NOMO-1 (cell line): ENCODE measurements around the gene CTCFL.
"Not testable (repeated sequence)": the region's sequence is repeated elsewhere in the genome, so short reads cannot be mapped to it uniquely, and the experiment has no call there.

ENCODE experiments used
- DNase-seq, 2 experiments: peaks; one replicate each; lab custom pipeline; 2025; ENCODE audit not compliant: unreplicated experiment in 2 of 2; lab: John Stamatoyannopoulos, UW

Gene CTCFL

DNA sequence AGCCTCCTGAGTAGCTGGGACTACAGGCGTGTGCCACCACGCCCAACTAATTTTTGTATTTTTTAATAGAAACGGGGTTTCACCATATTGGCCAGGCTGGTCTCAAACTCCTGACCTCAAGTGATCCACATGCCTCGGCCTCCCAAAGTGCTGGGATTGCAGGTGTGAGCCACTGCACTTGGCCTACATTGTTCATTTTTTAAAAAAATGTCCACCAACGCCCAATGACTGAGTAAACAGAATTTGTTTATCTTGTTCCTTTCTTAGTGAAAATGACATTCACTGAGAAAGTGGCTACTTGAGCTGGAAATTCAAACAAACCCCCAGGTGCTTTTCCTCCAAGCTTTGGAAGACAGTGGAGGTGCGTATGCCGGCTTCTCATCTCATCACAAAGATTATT, 13.2 kb downstream of the CTCFL start:
- not testable (repeated sequence) for DNase-seq

DNA sequence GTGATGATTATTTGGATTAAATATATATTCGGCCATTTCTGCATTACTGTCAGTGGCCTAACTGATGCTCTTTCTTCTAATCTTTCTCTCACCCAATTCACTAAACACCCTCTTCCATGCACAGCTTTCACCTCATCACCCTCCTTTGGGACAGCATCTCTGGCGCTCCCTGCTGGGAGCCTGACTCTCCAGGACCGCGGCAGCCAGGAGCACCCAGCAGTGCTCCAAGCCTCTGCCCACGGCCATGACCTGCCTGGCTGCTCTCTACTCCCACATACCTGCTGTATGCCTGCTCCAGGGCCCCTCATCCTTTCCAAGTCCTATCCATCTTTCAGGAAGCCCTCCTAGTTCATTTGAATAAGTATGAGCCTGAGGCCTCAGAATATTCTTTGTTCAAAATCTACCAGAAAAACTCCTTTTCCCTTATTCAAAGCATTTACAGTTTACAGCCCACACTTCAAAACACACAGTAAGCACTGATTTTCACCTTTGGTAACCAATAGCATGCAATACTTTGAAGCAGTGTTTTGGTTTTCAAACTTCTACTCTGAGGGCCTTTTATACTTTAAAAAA, 15.2 kb downstream of the CTCFL start:
- peak; percentile 1 to 2 for DNase-seq

DNA sequence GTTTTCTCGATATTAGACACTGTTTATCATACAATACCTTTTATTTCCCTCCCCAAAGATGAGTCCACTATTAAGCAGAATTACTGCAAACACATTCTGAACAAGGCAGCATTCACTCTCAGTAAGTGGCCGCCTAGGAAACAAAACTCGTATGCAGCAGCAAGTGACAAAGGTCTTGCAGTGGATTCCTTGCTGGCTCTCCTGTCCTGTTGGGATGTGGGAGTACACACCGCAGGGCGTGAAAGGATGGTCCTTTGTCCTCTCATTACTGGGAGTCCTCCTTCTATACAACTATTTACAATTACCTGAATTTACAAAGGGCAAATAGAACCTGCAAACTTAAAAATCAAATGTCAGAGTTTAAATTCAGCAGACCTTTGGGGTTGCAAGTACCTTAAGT, 16.1 kb downstream of the CTCFL start:
- no peak for DNase-seq

DNA sequence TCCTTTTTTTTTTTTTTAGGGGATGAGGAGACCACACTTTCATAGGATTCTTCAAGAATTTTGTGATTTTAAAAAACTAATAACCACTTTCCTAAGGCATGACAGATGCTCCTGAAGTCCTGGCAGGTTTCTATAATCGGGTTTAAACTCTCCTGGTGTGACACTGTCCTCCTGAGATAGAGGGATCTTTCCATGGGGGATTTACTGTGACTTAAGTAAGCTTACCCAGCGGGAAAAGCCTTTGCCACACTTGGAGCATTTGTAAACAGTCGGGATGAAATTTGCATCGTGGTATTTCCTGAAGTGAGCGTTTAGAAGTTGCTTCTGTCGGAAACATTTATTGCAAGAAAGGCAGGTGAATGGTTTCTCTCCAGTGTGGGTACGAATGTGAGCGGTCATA, 16.6 kb downstream of the CTCFL start:
- no peak for DNase-seq

DNA sequence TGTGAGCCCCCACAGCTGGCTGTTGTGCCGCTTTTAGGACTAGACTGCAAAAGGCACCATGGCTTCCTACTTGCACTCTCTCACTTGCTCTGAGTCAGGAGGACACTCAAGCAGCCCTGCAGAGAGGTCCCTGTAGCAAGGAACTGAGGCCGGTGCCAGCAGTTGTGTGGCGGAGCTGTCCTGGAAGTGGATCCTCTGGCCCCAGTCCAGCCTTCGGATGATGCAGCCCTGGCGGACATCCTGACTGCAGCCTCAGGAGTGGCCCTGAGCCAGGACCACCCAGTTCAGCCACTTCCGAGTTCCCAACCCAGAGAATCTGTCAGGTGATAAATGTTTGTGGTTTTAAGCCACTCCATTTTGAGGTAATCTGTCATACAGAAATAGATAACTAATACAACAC, 17.5 kb downstream of the CTCFL start:
- DNase-seq = no peak

DNA sequence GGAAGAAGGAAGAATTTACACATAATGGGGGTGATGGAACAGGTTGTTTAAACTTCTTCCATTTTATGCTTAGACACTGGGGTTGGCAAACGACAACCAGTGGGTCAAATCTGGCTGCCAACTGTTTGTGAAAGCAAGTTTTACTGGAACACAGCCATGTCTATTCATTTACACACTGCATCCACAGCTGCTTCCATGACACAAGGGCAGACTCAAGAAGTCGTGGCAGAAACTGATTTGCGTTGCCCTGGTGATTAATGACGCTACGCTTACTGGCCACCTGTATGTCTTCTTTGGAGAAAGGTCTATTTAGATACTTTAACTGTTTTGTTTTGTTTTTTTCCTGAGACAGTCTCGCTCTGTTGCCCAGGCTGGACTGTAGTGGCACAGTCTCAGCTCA, 19.0 kb downstream of the CTCFL start:
- no peak for DNase-seq

DNA sequence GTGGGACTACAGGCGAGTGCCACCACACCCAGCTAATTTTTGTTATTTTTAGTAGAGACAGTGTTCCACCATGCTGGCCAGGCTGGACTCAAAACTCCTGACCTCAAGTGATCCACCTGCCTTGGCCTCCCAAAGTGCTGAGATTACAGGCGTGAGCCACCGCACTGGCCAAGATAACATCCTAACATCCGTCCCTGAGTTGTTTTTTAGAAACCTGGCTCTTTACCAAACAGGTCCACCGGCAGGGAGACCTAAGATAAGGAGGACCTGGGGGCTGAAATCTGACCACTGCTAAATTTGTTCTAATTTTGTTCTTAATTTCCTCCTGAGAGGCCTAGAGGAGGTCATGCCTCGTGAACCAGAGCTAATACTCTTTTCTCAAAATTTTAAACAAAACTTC, 20.5 kb downstream of the CTCFL start:
- DNase-seq = no peak

DNA sequence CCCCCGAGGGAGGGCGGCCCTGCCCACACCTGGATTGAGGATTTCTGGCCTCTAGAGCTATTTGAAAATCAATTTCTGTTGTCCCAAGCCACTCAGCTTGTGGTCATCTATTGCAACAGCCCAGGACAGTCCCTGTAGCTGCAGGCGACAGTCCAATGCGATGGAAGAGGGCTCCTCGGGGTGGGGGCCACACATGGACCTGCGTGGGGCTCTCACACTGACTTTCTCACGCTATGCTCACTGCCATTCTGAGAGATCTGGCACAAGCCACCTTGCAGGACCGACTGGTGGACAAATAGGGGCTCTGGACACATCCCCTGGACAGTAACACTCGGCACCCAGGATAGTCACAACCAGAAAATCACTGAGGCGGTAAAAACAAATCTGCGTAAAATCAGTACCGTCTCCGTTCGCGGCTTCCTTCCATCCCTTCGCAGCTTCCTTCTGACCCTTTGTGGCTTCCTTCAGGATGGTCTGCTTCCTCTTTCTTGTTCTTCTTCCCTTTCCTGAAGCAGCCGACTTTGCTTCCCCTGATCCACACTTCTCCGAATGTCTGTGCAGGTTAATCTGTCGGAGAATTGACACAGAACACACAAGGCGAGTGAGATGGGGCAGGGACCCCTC, 21.8 kb downstream of the CTCFL start:
- DNase-seq = peak; percentile 30 to 76

DNA sequence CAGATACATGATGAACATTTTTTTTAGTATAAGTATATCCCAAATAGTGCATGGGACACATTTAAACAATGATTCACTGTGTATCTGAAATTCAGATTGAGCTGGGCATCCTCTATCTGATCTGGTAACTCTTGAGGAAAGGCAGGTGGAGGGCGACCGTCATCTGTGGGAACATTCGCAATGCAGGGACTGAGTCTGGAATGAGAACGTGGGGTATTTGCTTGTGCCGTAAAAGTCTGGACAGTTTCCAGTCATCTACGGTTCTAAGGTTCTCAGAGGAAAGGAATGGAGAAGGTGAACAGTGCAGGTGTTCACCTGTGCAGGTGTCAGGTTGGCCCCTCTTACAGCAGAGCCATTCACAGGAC, 22.6 kb downstream of the CTCFL start:
- DNase-seq = no peak

DNA sequence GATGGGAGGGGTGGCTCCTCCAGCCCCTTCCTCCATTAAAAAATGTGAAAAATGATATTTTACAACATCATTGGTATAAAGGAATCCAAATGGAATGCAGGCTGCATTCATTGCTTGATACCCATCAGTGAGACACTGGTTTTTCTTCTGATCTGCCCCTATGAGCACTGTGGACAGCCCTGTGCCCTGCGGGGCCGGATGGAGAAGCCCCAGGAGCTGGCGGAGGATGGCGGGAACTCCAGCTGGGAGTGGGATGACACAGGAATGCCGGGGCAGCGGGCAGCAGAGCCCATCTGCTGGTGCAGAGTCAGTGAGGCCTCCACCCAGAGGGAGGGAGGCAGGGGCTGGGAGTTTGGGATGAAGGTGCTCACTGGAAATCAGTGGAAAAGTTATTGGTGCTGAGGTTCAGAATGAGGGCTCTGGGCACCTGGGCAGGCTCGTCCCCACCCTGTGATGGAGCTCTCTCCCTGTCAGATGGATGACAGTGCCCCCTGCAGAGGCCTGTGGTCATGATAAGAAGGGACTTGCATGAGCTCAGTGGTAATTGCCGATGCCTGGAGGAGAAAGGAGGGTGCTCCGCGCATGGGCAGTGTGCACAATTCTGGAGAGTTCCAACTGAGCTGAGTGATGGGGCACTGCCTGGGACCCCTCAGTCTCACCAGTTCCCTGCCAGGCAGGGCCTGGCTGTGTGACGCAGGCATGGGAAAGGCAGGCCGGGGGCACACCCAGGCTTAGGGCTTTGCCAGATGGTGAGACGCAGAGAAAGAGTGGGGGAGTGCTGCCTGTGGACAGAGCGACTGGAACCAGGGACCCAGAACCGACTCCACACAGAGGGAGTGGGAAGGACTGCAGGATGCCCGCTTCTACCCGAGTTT, 23.2 kb downstream of the CTCFL start:
- no peak for DNase-seq

DNA sequence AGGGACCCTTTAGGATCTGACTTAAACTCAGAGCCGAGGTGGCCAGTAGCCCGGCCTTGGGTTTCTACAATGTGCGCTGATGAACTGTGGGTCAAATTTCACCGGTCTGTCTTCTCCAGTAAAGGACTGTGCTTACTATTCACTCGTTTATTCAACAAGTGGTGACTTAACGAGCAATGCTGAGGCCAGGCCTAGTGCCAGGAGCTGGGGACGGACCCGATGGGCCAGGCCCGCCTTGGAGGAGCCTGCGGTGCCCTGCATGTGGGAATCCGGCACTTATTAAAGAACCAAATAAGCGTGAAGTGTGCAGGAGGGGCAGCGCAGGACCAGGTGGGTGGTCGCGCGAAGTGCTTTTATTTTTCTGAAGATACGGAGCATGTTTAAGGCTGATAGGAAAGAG, 24.0 kb downstream of the CTCFL start:
- DNase-seq = no peak

DNA sequence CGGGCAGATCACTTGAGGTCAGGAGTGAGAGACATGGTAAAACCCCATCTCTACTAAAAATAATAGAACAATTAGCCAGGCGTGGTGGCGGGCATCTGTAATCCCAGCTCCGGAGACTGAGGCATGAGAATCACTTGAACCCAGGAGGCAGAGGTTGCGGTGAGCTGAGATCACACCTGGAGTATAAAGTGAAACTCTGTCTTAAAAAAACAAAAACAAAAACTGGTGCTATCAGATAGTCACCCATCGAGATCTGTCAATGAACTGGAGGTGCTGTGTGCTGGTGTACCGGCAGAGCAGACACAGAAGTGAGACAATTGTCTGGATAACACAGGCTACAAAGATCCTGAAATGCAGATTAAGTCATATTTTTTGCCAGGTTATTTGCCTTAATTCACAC, 24.7 kb downstream of the CTCFL start:
- no peak for DNase-seq

DNA sequence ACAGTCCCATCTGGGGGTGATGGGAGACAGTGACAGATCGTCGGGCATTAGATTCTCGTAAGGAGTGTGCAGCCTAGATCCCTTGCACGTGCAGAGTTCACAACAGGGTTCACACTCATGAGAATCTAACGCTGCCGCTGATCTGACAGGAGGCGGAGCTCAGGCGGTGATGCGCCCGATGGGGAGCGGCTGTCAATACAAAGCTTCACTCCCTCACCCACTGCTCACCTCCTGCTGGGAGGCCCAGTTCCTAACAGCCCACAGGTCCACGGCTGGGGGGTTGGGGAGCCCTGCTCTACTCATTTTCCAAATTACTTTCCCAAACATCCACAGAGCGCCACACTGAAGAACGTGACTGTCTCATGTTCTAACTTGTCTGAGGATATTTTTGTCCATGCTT, 25.3 kb downstream of the CTCFL start:
- DNase-seq = no peak

DNA sequence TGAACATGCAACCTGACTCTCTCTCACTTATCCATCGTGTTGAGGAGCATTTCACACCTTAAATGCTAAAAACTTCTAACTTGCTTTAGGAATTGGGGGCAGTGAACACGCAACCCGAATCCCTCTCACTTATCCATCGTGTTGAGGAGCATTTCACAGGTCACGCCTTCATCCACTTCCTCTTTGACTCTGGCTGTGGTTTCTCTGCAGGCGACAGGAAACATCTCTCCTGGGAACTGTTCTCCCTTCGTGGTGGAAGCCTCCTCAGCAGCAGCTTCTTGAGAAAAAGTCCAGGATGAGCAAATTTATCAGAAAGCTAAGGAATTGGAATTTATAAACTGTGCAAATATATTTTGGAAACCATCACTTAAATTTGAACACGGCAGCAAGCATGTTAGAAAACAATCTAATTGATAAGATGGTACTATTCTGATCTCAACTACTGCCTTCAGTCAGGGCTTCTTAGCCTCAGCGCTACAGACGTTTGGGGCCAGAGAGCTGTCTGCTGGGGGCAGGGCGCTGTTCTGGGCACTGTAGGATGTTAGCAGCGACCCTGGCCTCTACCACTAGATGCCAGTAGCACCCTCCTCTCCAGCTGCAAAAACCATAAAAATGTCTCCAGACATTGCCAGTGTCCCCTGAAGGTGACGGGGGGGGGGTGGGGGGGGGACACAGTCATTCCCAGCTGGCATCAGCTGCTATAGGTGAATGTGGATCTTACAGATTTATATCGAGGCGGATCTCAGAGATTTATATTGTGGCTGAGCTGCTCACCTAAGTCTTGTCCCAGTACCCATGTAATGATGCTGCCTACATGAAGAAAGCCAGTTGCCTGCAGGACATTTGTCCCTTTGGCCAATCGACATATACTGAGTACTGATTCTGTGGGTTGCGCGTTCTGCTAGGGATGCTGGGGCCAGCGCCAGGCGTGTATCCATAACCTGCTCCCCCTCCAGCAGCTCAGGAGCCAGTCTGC, 26.2 kb downstream of the CTCFL start:
- DNase-seq = peak; percentile 13 to 53

DNA sequence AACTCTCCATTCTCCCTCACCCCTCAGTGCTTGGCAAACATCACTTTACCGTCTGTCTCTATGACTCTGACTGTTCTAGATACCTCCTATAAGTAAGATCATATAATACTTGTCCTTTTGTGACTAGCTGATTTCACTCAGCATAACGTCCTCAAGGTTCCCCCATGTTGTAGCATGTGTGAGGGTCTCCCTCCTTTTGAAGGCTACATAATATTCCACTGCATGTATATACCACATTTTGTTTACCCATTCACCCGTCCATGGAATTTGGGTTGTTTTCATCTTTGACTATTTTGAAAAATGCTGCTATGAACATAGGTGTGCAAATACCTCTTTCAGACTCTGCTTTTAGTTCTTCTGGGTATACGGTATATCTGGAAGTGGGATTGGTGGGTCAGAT, 28.3 kb downstream of the CTCFL start:
- no peak for DNase-seq

DNA sequence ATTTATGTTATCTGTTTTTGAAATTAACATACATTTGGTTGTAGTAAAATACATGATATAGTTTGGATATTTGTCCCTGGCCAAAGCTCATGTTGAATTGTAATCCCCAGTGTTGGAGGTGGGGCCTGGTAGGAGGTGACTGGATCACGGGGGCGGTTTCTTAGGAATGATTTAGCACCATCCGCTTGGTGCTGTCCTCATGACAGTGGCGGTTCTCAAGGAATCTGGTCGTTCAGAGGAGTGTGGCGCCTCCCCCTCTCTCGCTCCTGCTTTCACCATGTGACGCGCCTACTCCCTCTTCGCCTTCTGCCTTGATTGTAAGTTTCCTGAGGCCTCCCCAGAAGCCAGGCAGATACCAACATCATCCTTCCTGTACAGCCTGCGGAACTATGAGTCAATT, 29.0 kb downstream of the CTCFL start:
- DNase-seq = no peak

DNA sequence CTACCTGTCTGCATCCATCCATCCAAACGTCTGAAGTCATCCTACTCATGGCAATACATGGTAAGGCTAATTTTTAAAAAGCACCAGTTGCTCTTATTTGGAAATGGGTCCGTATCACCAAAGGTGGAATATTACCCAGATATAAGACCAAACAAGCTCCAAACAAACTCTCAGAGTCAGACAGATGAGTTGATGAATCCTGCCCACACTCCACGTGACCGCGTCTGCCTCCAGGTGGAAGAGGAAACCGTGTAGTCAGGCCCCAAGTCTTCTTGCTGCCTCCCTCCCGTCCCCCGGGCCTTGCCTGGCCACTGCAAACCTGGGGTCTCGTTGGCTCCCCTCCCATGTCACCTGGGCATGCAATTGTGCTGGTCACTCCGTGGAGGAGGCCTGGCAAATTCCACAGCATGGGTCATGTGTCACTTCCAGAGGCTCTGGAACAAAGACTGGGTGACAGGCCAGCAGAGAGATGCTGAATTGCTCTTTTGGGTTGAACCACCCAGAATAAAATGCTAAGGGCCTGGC, 31.8 kb downstream of the CTCFL start:
- no peak for DNase-seq

DNA sequence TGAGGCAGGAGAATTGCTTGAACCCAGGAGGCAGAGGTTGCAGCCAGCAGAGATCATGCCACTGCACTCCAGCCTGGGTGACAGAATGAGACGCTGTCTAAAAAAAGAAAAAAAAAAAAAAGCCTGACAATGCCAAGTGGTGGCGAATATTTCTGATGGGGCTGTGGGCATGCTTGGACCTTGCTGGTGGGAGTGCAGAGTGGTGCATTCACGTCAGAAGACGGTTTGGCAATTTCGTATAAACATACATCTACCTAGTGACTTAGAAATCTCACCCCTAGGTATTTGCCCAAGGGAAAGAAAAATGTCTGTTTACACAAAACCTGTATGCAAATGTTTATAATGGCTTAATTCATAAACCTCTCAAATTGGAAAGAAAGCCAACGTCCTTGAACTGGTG, 33.6 kb downstream of the CTCFL start:
- no peak for DNase-seq

DNA sequence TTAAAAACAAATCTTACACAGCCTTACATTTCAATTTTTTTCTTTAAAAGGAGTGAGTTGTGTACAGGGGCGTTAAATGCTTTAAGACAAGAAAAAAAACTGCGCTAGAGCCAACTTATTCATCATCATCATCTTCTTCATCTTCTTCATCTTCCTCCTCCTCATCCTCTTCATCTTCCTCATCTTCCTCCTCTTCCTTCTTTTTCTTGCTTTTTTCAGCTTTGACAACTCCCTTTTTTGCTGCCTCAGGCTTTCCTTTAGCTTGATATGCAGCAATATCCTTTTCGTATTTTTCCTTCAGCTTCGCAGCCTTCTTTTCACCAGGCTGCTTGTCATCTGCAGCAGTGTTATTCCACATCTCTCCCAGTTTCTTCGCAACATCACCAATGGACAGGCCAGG, 36.7 kb downstream of the CTCFL start:
- DNase-seq = not testable (repeated sequence)

DNA sequence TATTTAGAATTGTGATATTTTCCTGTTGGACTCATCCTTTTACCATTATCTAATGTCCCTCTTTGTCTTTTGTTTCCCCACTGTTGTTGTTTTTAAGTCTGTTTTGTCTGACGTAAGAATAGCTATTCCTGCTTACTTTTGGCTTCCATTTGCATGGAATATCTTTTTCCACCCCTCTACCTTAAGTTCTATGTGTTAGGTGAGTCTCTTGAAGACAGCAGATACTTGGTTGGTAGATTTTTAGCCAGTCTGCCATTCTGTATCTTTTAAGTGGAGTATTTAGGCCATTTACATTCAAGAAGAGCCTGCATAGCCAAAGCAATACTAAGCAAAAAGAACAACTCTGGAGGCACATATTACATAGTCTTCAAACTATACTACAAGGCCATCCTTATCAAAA, 39.2 kb downstream of the CTCFL start:
- DNase-seq = no peak

DNA sequence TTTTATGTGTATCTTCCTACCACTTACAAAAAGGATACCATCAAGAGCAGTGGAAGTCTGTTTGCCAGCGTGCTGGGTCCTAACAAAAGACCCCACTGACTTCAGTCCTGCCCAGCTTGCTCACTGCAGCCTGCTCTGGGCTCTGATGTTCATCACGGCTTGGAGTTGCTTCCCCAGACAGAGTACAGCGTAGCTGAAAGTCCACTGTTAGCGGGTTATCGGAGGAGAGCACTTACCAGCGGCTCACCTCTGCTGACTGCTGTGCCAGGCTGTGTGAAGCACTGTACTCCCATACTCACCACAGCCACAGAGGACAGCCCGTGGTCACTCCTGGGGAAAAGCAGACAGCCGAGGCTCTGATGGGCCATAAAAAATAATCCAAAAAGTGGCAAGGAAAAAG, 40.2 kb downstream of the CTCFL start:
- no peak for DNase-seq
